HG02852 (cell line): ENCODE results near the gene FGF6.

Source experiments
- ATAC-seq: cut with Tn5 transposase; IDR thresholded peaks from one replicate; pipeline ENCODE4 v1.9.1; 2021; ENCODE audit warnings: mild to moderate bottlenecking, moderate library complexity; ENCODE audit not compliant: unreplicated experiment

Gene FGF6

DNA sequence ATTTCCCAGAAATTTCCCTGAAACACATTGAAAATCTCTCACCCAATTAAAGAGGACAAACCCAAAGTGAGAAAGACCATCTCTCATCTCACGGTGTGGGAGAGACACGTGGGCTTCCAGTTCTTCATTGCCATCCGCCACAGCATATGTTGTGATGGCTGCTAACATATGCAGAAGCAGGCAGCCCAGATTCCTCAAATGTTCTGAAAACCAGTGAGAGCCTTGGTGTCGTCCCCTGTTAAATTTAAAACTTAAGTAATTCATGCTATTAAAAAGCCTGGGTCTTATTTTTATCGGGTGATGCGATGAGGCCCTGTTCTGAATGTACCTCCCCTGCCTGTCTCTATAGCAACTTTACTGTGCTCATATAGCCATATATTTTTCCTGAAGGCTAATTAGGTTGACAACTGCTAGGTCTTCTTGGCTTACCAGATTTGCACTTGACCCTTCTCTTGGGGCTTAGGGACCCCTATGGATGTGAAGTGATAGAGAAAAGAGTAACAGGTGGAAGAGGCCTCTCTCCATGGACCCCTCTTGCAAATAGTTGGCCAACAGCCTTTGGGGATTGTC, 2.8 kb upstream of the FGF6 start:
- no peak for ATAC-seq

DNA sequence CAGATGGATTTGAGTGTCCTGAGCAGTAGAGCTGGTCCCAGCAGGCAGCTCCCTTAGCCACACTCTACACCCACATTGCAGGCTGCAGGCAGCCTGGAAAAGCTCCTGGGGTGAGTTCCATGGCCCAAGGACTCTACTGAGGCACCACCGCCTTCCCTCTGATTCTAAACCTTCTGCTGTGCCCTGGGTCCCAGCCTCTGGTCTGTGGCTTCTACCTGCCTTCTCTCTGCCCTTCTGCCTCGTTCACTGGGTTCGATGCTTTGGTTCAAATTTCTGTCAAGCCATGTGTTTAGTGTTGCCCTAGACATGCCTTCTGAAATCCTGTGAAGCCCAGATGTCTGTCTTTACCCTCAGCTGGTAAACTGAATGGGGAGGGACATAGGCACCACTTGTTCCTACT, 1.5 kb upstream of the FGF6 start:
- ATAC-seq, result no peak

DNA sequence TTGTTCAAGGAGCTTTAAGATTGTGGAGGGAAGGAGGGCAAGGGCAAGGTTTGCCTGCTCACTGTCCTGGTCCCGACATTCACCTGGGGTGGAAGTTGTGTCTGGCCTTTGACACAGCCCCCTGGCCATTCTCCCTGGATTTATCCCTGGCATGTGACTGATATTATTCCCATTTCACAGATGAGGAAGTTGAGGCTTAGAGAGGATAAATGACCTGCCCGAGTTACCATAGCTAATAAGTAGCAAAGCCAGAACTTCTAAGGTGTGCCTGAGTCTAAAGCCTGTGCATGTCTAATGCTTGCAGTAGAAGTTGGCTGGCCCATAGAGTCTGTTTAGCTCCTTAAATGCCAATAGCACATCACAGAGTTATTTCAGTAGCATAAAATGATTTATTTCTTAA, 720 bp upstream of the FGF6 start:
- no peak for ATAC-seq

DNA sequence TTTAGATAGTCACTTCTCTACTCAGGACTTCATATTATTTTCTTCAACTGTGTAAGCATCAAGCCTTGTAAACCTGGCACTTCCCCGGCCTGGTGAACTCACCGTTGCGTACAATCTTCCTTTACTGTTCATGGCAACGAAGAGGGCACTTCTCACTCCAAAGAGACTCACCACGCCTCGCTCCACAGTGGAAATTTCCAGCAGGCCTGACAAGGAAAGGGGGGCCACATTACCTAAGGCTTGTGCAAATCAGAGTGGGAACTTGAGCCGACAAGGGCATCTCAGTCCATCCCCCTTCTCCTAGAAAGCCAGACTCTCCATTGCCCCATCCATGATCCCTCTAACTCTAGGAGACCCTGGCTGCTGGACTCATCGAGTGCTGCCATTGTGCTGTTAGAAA, 1.6 kb downstream of the FGF6 start:
- no peak for ATAC-seq

DNA sequence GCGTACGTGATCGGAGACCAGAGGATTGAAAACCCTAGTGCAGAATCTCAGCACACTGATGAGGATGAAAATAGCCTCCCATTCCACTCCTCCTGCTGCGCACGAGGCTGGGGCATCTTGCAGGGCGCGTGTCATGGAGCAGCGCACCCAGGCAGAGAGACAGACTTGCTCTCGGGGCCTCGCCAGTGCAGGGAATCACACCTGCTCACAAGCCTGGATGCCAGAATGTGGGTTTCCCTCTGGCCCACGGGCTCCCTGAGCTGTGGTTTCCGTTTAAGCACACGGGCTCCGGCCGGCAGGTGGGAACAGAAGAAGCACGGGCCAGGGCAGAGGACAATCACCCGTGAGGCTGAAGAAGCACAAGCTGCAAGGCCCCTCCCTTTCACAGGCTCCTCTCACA, 2.0 kb downstream of the FGF6 start:
- no peak for ATAC-seq

DNA sequence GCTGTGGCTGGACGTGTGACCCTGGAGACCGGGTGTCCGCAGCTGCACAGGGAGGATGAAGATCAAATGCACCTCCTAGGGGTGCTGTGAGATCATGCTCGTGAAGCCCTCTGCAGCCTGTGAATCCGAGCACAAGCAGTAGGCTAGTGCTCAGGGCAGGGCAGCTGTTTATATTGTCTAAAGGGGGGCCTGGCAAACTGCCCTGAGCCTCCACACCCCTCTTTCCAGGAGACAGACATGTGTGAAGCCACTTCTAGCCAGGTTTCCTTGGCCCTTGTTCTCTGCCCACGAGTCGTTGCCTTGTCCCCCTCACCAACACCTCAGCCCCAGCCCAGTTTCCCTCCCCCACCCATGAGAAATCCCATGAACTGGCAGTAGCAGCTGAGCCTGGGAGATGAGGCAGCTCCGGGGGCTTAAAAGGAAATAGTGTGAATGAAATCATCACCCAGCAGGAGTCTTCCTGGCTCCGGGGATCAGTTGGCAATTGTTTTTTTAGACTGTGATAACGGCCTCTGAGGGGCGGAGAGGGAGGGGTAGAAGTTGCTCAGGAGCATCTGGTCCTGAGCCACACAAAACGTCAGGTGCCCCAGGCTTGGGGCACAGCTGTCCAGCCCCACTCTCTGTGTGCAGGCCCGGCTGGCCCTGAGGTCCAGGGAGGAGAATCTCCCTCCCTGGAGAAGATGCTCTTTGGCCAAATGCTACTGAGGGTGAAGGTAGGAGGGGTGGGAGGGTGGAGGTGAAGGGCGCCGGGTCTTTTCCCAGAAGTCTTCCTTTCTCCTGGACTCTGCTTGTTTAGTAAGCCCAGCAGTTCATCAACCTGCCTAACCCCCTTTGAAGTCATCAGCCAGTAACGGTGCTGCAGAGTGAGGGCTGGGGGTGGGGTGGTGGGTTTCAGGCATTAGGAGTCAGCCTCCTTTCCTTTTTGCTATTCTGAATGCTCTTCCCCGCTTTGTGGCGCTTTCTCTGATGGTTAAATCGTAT, 4.0 kb downstream of the FGF6 start:
- ATAC-seq, result no peak

DNA sequence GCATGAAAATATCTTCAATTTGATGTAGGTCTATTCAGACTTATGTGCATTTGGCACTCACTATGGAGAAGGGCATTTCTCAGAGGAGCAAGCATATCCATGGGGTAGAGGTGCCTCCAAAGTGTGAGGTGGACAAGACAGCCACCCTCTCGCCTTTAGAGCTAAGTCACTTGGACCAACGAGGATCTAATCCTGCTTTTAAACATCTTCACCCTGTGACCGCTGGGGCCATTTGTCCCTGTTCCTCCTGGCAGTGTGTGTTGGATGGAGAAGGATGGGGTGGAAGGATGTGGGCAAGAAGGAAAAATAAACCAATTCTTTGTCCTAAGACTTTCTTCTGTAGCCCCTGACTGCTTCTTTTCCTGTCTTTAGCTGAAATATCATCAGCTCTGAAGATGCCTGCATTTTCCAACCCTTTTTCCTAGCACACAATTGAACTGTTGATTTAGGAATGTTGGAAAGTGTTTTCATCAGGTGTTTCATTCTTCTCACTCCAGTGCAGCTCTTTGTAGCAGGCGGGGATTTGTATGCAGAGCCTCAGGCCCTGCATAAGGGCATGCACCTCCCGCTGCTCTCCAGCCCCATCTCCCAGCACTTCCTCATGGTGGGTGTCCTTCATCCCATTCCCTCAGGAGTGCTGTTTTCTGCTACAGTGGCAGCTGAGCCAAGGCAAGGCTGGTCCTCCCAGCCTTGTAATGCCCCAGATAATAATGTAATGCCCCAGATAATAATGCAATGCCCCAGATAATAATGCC, 5.3 kb downstream of the FGF6 start:
- ATAC-seq, result no peak

DNA sequence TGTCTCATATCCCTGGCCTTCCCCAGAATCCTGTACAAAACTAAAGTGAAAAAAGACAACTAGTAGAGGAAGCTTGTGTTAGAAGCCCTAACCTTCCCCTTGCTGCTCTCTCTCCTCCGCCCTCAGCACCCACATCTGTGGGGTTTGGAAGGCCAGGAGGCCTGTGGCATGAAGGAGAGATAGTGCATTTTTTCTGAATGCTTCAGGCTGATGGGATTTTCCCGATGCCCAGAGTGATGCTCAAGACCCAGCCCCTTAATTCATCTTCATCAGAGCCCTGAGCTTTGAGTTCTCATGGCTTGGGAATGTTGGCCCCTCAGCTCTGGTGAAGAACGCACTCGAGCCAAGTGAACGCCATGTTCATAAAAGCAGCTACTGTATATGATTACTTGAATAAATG, 5.9 kb downstream of the FGF6 start:
- no peak for ATAC-seq

DNA sequence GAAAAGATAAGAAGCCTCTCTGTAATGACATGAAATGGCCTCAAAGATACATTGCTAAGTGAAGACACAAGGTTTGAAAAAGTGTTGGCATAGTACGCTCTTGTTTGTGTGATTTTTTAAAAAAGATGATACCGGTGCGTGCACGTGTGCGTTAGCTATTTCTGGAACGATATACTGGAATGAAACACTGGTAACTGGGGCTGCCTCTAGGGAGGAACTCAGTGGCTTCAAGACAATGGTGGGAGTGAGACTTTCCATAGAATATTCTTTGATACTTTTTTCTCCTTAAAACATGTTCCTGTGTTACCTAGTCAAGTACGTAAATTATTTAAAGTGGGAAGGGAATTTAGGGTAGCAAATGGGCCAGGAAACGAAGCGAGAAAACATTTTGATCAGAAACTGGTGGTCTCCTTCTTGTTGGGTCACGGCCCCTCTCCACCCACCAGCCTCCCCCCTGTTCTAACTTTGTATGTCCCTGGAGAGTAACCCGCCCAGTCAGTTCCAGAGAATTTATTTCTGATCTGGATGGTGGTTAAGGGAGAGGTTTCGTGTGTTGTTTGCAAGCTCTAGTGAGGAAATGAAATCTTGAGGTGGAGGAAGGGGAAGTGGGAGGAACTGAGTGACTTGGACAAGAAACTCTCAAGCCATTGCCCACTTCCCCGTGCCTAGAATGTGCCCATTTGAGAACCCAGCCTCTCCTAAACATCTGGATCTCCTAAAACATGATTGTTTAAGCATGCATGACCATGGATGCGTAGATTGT, 6.6 kb downstream of the FGF6 start:
- ATAC-seq, result no peak

DNA sequence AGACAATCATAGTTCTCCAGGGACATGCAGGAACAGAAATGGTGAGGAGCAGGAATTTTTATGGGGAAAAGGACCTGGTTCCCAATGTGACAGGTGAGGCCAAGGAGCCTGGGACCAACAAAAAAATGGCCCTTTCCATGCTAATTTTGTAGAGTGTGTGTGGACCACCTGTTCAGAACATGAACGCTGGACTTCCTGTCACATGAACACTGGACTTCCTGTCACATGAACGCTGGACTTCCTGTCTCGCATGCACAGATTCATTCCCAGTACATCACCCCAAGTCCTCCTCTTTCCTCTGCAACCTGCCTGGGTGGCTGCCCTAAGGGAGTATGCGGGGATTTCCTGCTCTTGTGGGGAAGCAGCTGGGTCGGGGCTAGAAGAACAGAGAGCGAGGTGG, 10.1 kb downstream of the FGF6 start:
- ATAC-seq, result no peak

DNA sequence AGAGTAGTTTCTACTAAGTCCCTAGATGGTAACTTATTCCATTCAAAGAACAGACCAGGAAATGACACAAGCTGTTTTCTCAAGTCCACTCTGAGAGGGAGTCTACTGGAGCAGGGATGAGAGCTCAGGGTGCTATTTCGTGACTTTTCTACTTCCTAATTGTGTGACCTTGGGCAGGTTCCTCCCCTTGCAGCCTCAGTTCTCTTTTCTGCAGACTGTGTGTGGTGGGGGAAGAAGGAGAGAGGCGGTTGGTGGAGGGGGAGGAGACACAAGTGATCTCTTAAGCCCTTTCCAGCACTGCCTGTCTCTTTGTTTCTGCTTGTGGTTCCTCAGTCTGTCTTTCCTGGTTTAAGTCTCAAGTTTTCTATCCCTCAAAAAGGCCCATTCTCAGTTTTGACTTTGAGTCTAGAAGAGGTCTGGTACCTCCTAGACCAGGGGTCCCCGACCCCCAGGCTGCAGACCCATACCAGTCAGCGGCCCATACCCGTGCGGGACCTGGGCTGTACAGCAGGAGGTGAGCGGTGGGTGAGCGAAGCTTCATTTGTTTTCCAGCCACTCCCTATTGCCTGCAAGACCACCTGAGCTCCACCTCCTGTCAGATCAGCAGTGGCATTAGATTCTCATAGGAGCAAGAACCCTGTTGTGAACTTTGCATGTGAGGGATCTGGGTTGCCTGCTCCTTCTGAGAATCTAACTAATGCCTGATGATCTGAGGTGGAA, 10.7 kb downstream of the FGF6 start:
- no peak for ATAC-seq

DNA sequence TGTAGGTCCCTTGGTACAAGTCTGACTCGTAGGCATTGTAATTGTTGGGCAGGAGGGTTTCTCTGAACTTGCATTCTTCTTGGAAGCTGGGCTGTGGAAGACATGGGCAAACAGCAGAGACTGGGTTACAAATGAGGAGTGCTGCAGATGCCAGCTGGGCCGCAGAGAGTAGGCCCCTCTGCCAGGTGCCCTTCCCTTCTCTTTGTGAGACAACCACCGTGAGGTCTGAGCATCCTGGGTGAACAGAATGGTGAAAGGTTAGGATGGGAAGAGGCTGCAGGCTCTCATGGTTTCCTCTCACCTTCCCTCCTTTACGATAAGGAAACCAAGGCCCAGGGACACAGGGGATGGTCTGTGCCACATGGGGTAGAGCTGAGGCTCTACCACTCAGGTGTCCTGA, 11.3 kb downstream of the FGF6 start:
- ATAC-seq, result no peak

DNA sequence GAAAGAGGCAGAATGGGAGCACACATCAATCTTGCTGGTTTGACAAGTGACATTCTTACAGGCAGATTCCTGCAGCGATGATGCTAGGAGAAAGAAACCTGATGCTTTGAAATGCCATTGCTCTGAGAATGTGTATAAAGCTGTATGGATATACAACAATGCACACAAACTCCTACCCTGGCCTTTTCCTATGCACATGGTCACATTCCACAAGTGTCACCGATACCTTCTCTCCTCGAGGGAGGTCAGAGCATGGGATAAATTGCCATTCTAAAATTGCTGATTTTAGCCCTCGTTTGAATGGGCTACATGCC, 11.9 kb downstream of the FGF6 start:
- no peak for ATAC-seq

DNA sequence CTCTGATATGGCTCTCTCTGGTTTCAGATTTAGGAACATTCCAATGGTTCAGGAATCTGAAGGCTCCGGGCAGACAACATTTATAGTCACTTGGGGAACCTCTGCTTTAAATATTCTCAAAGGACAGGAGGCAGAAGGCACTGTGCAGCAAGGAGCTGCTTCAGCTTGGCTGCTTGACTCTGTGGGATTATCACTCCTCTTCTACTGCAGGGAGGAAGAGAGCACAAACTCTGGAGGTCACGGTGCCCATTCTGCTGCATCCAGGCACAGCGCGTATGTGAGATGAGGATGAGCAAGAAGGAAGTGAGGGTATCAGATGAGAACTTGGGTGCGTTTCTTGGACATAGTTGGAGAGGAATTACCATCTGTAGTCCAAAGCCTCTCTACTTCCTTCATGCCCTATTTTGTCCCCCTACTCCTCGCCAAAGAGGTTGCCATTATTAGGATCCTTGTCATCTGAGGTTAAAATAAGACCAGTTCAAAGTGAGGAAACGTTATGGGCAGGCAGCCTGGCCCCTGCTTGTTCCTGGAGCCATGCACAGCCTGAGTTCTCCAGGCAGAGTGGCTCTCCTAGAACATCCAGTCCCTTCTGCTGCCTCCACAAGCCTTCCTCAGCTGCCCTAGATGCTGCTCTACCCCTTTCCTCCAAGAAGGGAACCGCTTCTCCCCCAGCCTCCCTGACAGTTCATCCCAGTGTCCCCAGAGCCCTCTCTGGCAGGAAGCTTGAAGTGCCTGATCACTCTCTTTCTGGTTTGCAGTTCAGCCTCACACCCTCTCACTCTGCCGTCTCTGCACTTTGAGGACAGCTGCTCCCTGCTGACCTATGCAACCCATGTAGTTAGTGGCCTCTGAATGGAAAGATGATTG, 12.5 kb downstream of the FGF6 start:
- no peak for ATAC-seq

DNA sequence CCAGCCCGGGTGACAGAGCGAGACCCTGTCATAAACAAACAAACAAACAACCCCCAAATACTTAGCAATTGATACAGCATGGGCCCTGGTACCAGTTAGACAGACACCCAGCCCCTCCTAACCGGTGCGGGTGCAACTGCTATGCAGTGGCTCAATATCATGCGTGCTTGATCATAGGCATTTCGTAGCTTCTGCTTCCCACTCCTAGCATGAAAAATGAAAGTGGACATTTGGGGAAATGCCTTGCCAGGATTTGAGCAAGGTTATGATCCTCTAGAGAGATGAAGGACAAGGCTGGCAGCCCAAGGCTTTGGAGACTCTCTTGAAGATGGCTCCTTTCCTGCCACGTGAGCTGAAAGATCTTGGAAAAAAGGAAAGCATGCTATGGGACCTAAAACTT, 13.7 kb downstream of the FGF6 start:
- no peak for ATAC-seq

DNA sequence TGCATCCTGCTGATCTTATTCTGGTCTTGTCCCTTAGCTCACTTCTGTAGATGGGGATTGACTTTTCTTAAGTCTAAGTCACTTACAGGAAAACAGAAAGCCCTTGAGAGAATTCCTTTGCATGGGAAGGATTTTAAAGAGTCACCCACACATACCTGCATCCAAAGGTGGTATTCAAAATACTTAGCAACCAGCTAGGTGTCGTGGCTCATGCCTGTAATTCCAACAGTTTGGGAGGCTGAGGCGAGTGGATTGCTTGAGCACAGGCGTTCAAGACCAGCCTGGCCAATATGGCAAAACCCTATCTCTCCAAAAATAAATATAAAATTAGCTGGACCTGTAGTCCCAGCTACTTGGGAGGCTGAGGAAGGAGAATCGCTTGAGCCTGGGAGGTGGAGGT, 14.2 kb downstream of the FGF6 start:
- no peak for ATAC-seq

DNA sequence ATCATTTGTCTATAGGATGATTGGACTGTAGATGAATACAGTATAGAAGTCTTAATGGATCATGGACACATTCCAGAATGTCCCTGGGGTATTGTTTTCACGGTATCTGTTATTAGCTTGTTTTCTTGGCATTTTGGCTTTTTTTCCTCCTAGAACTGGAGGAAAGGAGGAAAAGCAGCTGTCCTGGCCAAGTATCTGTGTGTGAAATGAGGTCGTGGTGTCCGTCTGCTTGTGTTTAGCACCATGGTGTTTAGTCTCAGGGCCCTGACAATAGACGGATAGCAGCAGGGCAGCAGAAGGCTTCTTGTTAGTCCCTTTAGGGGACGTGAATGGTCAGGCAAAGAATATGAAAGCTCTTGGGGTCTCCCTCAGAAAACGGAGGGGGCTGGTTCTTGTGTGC, 21.2 kb downstream of the FGF6 start:
- no peak for ATAC-seq

DNA sequence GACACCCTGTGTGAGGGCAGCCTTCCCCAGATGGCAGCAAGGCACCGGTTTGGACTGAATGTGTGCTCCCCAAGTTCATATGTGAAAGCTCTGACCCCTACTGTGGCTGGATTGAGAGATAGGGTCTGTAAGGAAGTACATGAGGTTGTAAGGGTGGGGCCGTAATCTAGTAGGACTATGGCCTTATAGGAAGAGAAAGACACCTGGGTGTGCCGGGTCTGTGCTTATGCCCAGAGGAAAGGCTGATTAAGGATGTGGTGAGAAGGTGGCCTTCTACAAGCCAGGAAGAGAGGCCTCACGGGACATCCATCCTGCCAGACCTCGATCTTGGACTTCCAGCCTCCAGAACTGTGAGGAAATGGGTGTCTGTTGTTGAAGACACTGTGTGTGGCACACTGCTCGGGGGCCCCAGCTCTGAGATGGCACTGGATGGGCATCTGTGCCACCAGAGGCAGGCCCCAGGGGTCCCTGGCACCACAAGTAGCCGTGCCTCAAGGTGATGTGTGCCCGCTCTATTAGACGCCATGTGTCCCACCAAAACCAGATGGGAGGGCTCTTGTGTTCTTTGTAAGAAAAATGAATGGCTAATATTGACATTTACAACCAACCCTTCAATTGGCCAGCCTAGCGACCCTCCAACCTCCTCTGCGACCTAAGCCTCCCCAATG, 22.0 kb downstream of the FGF6 start:
- ATAC-seq, result no peak

DNA sequence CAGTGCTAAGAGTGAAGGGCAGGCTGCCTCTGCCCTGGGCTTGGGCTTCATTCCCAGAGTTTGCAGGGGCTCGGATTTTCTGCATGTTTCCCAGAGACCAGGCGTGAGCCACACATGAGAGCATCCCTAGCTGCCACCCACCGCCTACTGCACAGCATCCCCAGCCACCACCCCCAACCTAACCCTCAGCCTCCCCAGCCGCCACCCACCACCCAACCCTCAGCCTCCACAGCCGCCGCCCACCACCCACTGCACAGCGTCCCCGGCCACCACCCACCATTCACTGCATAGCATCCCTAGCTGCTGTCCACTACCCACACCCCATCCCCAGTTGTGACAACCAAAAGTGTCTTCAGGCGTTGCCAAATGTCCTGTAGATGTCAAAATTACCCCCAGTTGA, 22.6 kb downstream of the FGF6 start:
- ATAC-seq, result no peak
